Posterior vena cava (tissue), 2 donors: ENCODE measurements around the gene ACBD3. TPM values are rescaled to one million over a fixed set of nuclear protein-coding genes. Genes with fewer than 3 reads are reported as not detected.
A peak's percentile ranks its signal among the peaks of the same experiment; 100 is the strongest.

ENCODE experiments used
- DNase-seq: peaks from one replicate; pipeline ENCODE4 v3.0.0-alpha.2; 2020; ENCODE audit warnings: low spot score
- intact Hi-C, 2 donors: fragments of 100-400 bp; cut with DNase I; formaldehyde crosslinking; loops; one replicate each; pipeline versions ENCODE4 v1.14.1 to v1.14.2; 2022 to 2023
- total RNA-seq, 2 donors: library from RNA; stranded (reverse); fragmentation: NEBNext Ultra II Directional; extraction: Animal tissue kit (Norgen Biotek cat#: 25700); gene quantifications; one replicate each; pipeline ENCODE4 v1.2.1, GENCODE V29; 2021
- donor health status: DM: yes; HTN: yes; CAD: no.
- donor health status: DM: yes; HTN: yes; CAD: no.

The ACBD3 gene
- total RNA-seq, 2 donors from 2014 or later: 44.0 to 48.2 TPM

- DNase-seq: peak; percentile 88
- intact Hi-C loops: loop anchor here (2.0 to 5.0 kb wide), 3 partner anchors 55 to 76 kb away; partner anchors contain the start of gene H3-3A (in 1 of the 2)
Observed at GRCh38 chr1:226121587-226122400, 64.7 kb downstream of the ACBD3 start.

GRCh38 chr1:226121049-226121586 lies 65.4 kb downstream of the ACBD3 start:
- intact Hi-C loops: loop anchor here (2.0 to 5.0 kb wide), 2 partner anchors 54 to 76 kb away; no protein-coding TSS in a partner anchor
- peak; percentile 80 for DNase-seq

- peak; percentile 50 for DNase-seq
- intact Hi-C loops: loop anchor here (2.0 to 5.0 kb wide), 2 partner anchors 54 to 77 kb away; no protein-coding TSS in a partner anchor
Observed at GRCh38 chr1:226120398-226120797, 66.1 kb downstream of the ACBD3 start.

GRCh38 chr1:226119169-226119568 lies 67.4 kb downstream of the ACBD3 start:
- intact Hi-C loops: no loop called here
- no peak for DNase-seq

- intact Hi-C loops: no loop called here
- DNase-seq: no peak
Observed at GRCh38 chr1:226118357-226118756, 68.2 kb downstream of the ACBD3 start.

- intact Hi-C loops: no loop called here
- no peak for DNase-seq
Observed at GRCh38 chr1:226117330-226117729, 69.2 kb downstream of the ACBD3 start.

- no peak for DNase-seq
- intact Hi-C loops: no loop called here
Observed at GRCh38 chr1:226116673-226117072, 69.9 kb downstream of the ACBD3 start.

- intact Hi-C loops: no loop called here
- DNase-seq: no peak
Observed at GRCh38 chr1:226112626-226113025, 73.9 kb downstream of the ACBD3 start.

- intact Hi-C loops: no loop called here
- no peak for DNase-seq
Observed at GRCh38 chr1:226111883-226112261, 74.7 kb downstream of the ACBD3 start.

GRCh38 chr1:226111098-226111882 lies 75.3 kb downstream of the ACBD3 start:
- peak; percentile 81 for DNase-seq
- intact Hi-C loops: no loop called here

GRCh38 chr1:226110249-226111097 lies 76.1 kb downstream of the ACBD3 start:
- DNase-seq: peak; percentile 90
- intact Hi-C loops: no loop called here

GRCh38 chr1:226109829-226110248 lies 76.7 kb downstream of the ACBD3 start:
- peak; percentile 96 for DNase-seq
- intact Hi-C loops: no loop called here

GRCh38 chr1:226108935-226109828 lies 77.4 kb downstream of the ACBD3 start:
- intact Hi-C loops: no loop called here
- peak; percentile 83 for DNase-seq

- no peak for DNase-seq
- intact Hi-C loops: no loop called here
Observed at GRCh38 chr1:226107471-226108460, 78.8 kb downstream of the ACBD3 start.

- intact Hi-C loops: no loop called here
- no peak for DNase-seq
Observed at GRCh38 chr1:226104671-226105121, 81.8 kb downstream of the ACBD3 start.

GRCh38 chr1:226100436-226101391 lies 85.8 kb downstream of the ACBD3 start:
- intact Hi-C loops: no loop called here
- DNase-seq: no peak
